GM23248 (cell line): ENCODE data around the gene EFCAB6. TPM values are rescaled to one million over a fixed set of nuclear protein-coding genes. Genes with fewer than 3 reads are reported as not detected.

Experiments
- DNase-seq: peaks from one replicate; pipeline ENCODE4 v3.0.0-alpha.2; 2015
- H2AFZ ChIP-seq: fragments of 200-600 bp; sonication (generic); 2 replicates; pipeline ENCODE4 v1.6.1; 2016; ENCODE audit warnings: antibody characterized with exemption
- H3F3A ChIP-seq: fragments of 200-600 bp; sonication (generic); 2 replicates; pipeline ENCODE4 v1.6.1; 2016; ENCODE audit warnings: mild to moderate bottlenecking, antibody characterized with exemption, mixed run types; ENCODE audit not compliant: insufficient read depth
- H3K27ac ChIP-seq: fragments of 200-600 bp; sonication (generic); 2 replicates; pipeline ENCODE4 v1.5.1; 2016; ENCODE audit warnings: mild to moderate bottlenecking
- H3K27me3 ChIP-seq: fragments of 200-600 bp; sonication (generic); replicated peaks from 2 replicates; pipeline ENCODE4 v1.6.1; 2016; ENCODE audit warnings: mild to moderate bottlenecking; ENCODE audit not compliant: insufficient read depth
- H3K36me3 ChIP-seq: fragments of 200-600 bp; sonication (generic); 2 replicates; pipeline ENCODE4 v1.6.1; 2016; ENCODE audit warnings: low read depth, mild to moderate bottlenecking
- H3K4me1 ChIP-seq: fragments of 200-600 bp; sonication (generic); 2 replicates; pipeline ENCODE4 v1.6.1; 2016; ENCODE audit warnings: mild to moderate bottlenecking; ENCODE audit not compliant: insufficient read depth
- H3K4me2 ChIP-seq: fragments of 200-600 bp; sonication (generic); one replicate; pipeline ENCODE4 v1.6.1; 2016; ENCODE audit warnings: mild to moderate bottlenecking; ENCODE audit not compliant: unreplicated experiment
- H3K4me3 ChIP-seq: fragments of 200-600 bp; sonication (generic); 2 replicates; pipeline ENCODE4 v1.5.1; 2016; ENCODE audit warnings: mild to moderate bottlenecking
- H3K79me2 ChIP-seq: fragments of 200-600 bp; sonication (generic); 2 replicates; pipeline ENCODE4 v1.6.1; 2016; ENCODE audit warnings: mild to moderate bottlenecking; ENCODE audit not compliant: insufficient read depth
- H3K9ac ChIP-seq: fragments of 200-600 bp; sonication (generic); 2 replicates; pipeline ENCODE4 v1.6.1; 2016; ENCODE audit warnings: mild to moderate bottlenecking
- H3K9me2 ChIP-seq: fragments of 200-600 bp; sonication (generic); 2 replicates; pipeline ENCODE4 v1.6.1; 2016; ENCODE audit warnings: mixed run types, mild to moderate bottlenecking, moderate library complexity; ENCODE audit not compliant: insufficient read depth
- H3K9me3 ChIP-seq: fragments of 200-600 bp; sonication (generic); one replicate; pipeline ENCODE4 v1.6.1; 2017; ENCODE audit warnings: low read depth
- H4K20me1 ChIP-seq: fragments of 200-600 bp; sonication (generic); 2 replicates; pipeline ENCODE4 v1.6.0; 2016; ENCODE audit not compliant: insufficient read depth
- EZH2 ChIP-seq: fragments of 200-600 bp; sonication (generic); IDR thresholded peaks from 2 replicates; pipeline ENCODE4 v1.6.1; 2018; ENCODE audit warnings: antibody characterized with exemption, mild to moderate bottlenecking; ENCODE audit not compliant: insufficient read depth, poor library complexity, severe bottlenecking
- EZH2phosphoT487 ChIP-seq: fragments of 200-600 bp; sonication (generic); IDR thresholded peaks from 2 replicates; pipeline ENCODE4 v1.6.1; 2018; ENCODE audit warnings: antibody characterized with exemption, moderate library complexity, mild to moderate bottlenecking, low read depth; ENCODE audit not compliant: insufficient read depth
- WGBS, 2 experiments: methylation state at CpG; one replicate each; pipeline ENCODE4 v1.1.6; 2015 to 2017; ENCODE audit warnings: low lambda C conversion rate in 2 of 2, low coverage in 1 of 2; ENCODE audit errors: missing lambda C conversion rate in 2 of 2; 5-methylcytosine and 5-hydroxymethylcytosine counted together
- in situ Hi-C: fragments of 300-500 bp; cut with MboI; formaldehyde crosslinking; loops from 2 replicates; pipeline ENCODE4 v1.15.0; 2020
- polyA plus RNA-seq: library from polyadenylated mRNA; unstranded; fragments of >200 nt; fragmentation: Nextera tagmentation; extraction: Ambion mirVana; gene quantifications from 2 replicates; pipeline ENCODE4 v1.2.1, GENCODE V29; 2016
- total RNA-seq: library from RNA; depleted of rRNA; stranded (reverse); fragments of >200 nt; shearing (Covaris generic); gene quantifications from 2 replicates; pipeline ENCODE4 v1.2.3, GENCODE V29; 2014

EFCAB6 gene
- total and polyA plus RNA-seq, 2 experiments from 2014 or later, result 1.5 to 2.1 TPM

DNA sequence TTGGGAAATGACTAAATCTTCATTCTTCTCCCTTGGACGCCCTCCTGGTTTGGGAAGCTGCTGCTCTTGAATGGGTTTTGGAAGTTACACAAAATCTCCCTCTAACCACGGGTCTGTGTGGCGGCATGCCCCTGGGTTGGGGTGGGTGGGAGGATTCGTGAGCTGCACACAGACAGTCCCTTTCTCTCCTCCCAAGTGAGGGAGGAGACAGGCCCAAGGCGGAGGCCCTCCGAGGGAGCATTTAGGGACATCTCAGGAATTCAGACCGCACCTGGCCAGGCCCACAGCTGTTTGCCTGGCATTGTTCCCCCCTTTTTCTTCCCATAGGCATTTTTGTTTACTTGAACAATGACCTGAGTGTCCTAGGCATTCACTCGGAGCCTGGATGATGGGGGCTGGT, 306.2 kb downstream of the EFCAB6 start:
- no peaks in the 10 kb centered on the region for H3K27me3 ChIP-seq
- DNase-seq, result no peak
- H2AFZ ChIP-seq, result no peak overlapping the region
- no peaks in the 10 kb centered on the region for H3K4me1 ChIP-seq
- no peaks in the 10 kb centered on the region for H3K36me3 ChIP-seq
- H3K9me2 ChIP-seq, result no peaks in the 10 kb centered on the region
- H3K4me2 ChIP-seq, result no peak overlapping the region
- 32 to 33% methylated on average over 7 to 8 of the region's 8 CpGs for WGBS, 2 experiments
- H3K9ac ChIP-seq, result no peak overlapping the region
- TF ChIP-seq EZH2 (no peak), EZH2phosphoT487 (no peak)
- no peaks in the 10 kb centered on the region for H3K79me2 ChIP-seq
- in situ Hi-C loops, result no loop called here
- no peaks in the 10 kb centered on the region for H3F3A ChIP-seq
- no peaks in the 10 kb centered on the region for H3K9me3 ChIP-seq
- H3K27ac ChIP-seq, result no peak overlapping the region
- no peak overlapping the region for H3K4me3 ChIP-seq
- no peaks in the 10 kb centered on the region for H4K20me1 ChIP-seq

DNA sequence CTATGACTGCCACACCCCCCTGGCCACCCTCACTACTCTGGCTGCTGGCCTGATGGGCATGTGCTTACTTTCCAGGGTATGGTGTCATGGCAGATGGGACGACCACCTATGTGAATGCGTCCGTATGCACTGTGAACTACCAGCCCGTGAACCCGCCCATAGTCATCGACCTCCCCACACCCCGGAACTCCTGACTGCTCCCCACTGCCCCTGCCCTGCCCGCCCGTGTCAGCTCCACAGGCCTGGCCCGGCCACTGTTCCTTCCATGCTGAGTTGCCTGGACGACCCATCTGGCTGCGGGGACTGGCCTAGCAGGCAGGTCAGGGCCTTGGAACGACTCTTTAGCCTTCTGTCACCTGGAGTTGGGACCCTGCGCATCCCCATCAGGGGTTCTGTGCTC, 306.7 kb downstream of the EFCAB6 start:
- no peak for DNase-seq
- Histone ChIP-seq H3K36me3 (no peaks in the 10 kb centered on the region), H3K9me2 (no peaks in the 10 kb centered on the region), H3K79me2 (no peaks in the 10 kb centered on the region), H3K4me1 (no peaks in the 10 kb centered on the region), H3K27ac (no peak overlapping the region), H3F3A (no peaks in the 10 kb centered on the region), H3K4me2 (no peak overlapping the region), H3K4me3 (no peak overlapping the region), H4K20me1 (no peaks in the 10 kb centered on the region), H3K9me3 (no peaks in the 10 kb centered on the region), H3K27me3 (no peaks in the 10 kb centered on the region), H2AFZ (no peak overlapping the region), H3K9ac (no peak overlapping the region)
- no peak for TF ChIP-seq EZH2phosphoT487
- TF ChIP-seq EZH2, result no peak
- in situ Hi-C loops, result no loop called here
- 67 to 71% methylated on average over 14 of the region's 14 CpGs for WGBS, 2 experiments

DNA sequence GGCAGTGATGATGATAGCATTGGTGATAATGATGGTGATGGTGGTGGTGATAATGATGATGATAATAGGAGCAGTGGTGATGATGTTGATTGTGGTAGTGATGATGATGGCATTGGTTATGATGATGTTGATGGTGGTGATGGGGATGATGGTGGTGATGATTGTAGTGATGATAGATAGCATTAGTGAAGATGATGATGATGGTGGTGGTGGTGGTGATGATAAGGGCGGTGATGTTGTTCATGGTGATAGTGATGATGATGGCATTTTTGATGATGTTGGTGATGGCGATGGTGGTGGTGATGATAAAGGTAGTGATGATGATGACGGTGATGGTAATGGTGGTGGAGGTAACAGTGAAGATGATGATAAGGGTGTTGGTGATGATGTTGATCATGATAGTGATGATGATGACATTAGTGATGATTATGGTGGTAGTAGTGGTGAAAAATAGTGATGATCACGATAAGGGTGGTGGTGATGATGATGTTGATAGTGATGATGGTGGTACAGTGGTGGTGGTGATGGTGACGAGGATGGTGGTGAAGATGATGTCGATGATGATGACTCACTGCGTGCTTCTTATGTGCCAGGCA, 307.3 kb downstream of the EFCAB6 start:
- Histone ChIP-seq H3K9me3 (no peaks in the 10 kb centered on the region), H3K4me3 (no peak overlapping the region), H2AFZ (no peak overlapping the region), H4K20me1 (no peaks in the 10 kb centered on the region), H3K9ac (no peak overlapping the region), H3K36me3 (no peaks in the 10 kb centered on the region), H3K4me1 (no peaks in the 10 kb centered on the region), H3K27me3 (no peaks in the 10 kb centered on the region), H3K27ac (no peak overlapping the region), H3K9me2 (no peaks in the 10 kb centered on the region), H3F3A (no peaks in the 10 kb centered on the region), H3K4me2 (no peak overlapping the region), H3K79me2 (no peaks in the 10 kb centered on the region)
- no peak for TF ChIP-seq EZH2phosphoT487
- no peak for TF ChIP-seq EZH2
- in situ Hi-C loops, result no loop called here
- DNase-seq, result no peak
- WGBS, 2 experiments, result 56 to 63% methylated on average over 7 of the region's 7 CpGs

DNA sequence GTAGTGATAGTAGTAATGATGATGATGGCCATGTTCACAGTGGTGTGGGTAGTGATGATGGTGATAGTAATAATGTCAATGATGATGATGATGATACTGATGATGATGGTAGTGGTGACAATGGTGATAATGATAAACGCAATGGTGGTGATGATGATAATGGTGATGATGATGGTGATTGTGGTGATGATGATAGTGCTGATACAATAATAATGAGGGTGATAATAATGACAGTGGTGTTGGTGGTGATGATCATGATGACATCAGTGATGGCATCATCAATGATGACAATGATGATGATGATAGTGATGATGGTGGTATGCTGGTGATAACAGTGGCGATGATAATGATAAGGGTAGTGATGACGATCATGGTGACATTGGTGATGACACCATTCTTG, 308.0 kb downstream of the EFCAB6 start:
- H3K4me3 ChIP-seq, result no peak overlapping the region
- no peaks in the 10 kb centered on the region for H3K36me3 ChIP-seq
- H3K9me3 ChIP-seq, result no peaks in the 10 kb centered on the region
- H3K9me2 ChIP-seq, result no peaks in the 10 kb centered on the region
- no peak overlapping the region for H3K4me2 ChIP-seq
- no peaks in the 10 kb centered on the region for H3K27me3 ChIP-seq
- no peaks in the 10 kb centered on the region for H3K4me1 ChIP-seq
- H3K79me2 ChIP-seq, result no peaks in the 10 kb centered on the region
- in situ Hi-C loops, result no loop called here
- H2AFZ ChIP-seq, result no peak overlapping the region
- no peaks in the 10 kb centered on the region for H4K20me1 ChIP-seq
- no peaks in the 10 kb centered on the region for H3F3A ChIP-seq
- no peak overlapping the region for H3K27ac ChIP-seq
- TF ChIP-seq EZH2phosphoT487 (no peak), EZH2 (no peak)
- 62 to 75% methylated on average over 3 of the region's 3 CpGs for WGBS, 2 experiments
- H3K9ac ChIP-seq, result no peak overlapping the region
- no peak for DNase-seq
